NT2/D1 (cell line): ENCODE measurements around the gene MUC5AC.

Source experiments
- DNase-seq: peaks from one replicate; pipeline ENCODE4 v3.0.0-alpha.2; 2011; ENCODE audit warnings: low read depth, low spot score
- H3K27me3 ChIP-seq: 2 replicates; pipeline ENCODE4 v1.6.0; 2011; ENCODE audit warnings: mild to moderate bottlenecking; ENCODE audit not compliant: insufficient read length, insufficient read depth
- H3K36me3 ChIP-seq: 2 replicates; pipeline ENCODE4 v1.6.1; 2011; ENCODE audit warnings: mild to moderate bottlenecking, low read length, mixed read lengths; ENCODE audit not compliant: insufficient read depth, insufficient read length
- H3K4me1 ChIP-seq: 2 replicates; pipeline ENCODE4 v1.5.1; 2011; ENCODE audit not compliant: insufficient read depth, insufficient read length
- H3K4me3 ChIP-seq: 2 replicates; pipeline ENCODE4 v1.5.1; 2011; ENCODE audit warnings: low read depth; ENCODE audit not compliant: insufficient read length
- H3K9ac ChIP-seq: 2 replicates; pipeline ENCODE4 v1.6.0; 2011; ENCODE audit warnings: low read depth; ENCODE audit not compliant: insufficient read length
- H3K9me3 ChIP-seq: 2 replicates; pipeline ENCODE4 v1.5.1; 2011; ENCODE audit warnings: mild to moderate bottlenecking, low read length; ENCODE audit not compliant: insufficient read depth
- SUZ12 ChIP-seq: IDR thresholded peaks from 2 replicates; pipeline ENCODE4 v1.6.1; 2011; ENCODE audit not compliant: insufficient read length, insufficient read depth; ENCODE audit errors: extremely low read depth
- YY1 ChIP-seq: IDR thresholded peaks from 2 replicates; pipeline ENCODE4 v1.6.1; 2011; ENCODE audit not compliant: insufficient read length, insufficient read depth
- ZNF274 ChIP-seq: IDR thresholded peaks from 2 replicates; pipeline ENCODE4 v1.6.1; 2011; ENCODE audit warnings: mild to moderate bottlenecking, low read depth, low read length

Gene MUC5AC

DNA sequence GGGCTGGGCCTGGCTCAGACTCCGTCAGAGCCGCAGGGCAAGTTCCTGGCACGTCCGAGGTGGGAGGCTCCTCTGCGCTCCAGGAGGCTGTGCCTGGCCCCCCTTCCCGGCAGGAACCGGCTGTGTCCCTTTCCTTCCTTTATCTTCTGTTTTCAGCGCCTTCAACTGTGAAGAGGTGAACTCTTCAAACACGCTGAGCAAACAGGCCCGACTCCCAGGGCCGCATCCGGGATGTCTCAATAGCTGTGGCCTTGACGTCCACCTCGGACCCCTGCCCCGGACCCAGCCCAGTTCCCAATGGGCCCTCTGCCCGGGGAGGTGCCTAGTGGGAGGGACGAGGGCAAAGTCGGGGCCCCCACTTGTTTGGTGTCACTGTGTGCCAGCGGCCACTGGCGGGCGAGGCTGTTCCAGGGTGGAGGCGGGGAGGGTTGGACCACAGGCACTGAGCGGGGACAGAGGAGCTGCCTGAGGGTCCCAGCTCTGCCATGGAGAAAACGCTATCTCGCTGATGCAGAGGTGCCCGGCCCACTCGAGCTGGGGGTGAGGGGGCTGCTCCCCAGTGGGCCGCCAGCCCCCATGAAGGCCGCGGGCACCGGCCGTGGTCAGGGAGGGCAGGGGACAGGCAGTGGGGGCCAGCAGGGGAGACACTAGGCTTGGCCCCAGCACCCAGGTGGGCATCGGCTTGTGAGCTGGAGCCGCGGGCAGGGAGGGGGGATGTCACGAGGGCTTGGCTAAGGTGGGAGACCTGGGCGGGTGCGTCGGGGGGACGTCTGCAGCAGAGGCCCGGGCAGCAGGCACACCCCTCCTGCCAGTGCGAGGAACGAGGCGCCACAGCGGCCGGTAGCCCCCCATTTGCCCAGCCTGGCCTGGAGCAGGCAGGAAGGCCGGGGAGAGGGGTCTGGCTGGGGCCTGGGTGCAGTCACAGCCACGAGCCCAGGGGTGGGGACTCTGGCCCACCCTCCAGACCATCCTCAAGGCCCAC, 62.4 kb downstream of the MUC5AC start:
- no peak for DNase-seq
- TF ChIP-seq YY1 (no peak), ZNF274 (no peak), SUZ12 (no peak)
- Histone ChIP-seq H3K36me3 (no peaks in the 10 kb centered on the region), H3K9me3 (0 out of 2 replicates have a peak, but pooled peaks cover 4% of the 10 kb centered on the region), H3K4me3 (no peak overlapping the region), H3K27me3 (peaks cover 5% of the 10 kb centered on the region), H3K4me1 (peaks cover 21% of the 10 kb centered on the region), H3K9ac (peak overlapping the region; percentile 42)

DNA sequence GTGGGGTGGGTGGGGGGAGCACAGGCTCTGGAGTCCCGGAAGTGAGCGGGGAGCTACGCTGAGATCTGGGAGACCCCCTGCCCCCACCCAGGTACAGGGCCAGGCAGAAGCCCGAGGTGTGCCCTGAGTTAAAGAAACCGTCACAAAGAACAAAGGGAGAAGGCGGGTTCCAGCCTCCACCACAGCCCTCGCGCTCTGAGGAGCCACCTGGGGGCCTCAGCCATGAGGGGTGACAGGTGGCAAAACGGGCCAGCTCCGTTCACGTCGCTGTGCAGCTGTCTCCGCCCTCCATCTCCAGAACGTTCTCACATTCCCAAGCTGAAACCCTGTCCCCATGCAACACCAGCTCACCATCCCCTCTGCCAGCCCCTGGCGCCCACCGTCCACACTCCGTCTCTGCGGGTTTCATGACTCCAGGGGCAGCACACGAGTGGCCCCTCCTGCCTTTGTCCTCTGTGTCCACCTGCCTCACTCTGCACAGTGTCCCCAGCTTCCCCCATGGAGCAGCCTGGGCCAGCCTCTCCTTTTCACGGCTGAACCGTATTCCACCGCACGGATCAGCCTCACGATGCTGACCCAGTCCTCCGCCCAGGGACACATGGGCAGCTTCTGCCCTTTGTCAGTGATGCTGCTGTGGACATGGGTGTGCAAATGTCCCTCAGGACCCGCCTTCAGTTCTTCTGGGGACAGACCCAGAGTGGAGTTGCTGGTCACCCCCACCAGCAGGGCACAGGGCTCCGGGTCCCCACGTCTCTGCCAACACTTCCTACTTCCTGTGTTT, 63.4 kb downstream of the MUC5AC start:
- Histone ChIP-seq H3K4me1 (peaks cover 26% of the 10 kb centered on the region), H3K4me3 (no peak overlapping the region), H3K36me3 (no peaks in the 10 kb centered on the region), H3K27me3 (peaks cover 1% of the 10 kb centered on the region), H3K9ac (no peak overlapping the region), H3K9me3 (no peaks in the 10 kb centered on the region)
- DNase-seq, result no peak
- TF ChIP-seq ZNF274, result no peak

DNA sequence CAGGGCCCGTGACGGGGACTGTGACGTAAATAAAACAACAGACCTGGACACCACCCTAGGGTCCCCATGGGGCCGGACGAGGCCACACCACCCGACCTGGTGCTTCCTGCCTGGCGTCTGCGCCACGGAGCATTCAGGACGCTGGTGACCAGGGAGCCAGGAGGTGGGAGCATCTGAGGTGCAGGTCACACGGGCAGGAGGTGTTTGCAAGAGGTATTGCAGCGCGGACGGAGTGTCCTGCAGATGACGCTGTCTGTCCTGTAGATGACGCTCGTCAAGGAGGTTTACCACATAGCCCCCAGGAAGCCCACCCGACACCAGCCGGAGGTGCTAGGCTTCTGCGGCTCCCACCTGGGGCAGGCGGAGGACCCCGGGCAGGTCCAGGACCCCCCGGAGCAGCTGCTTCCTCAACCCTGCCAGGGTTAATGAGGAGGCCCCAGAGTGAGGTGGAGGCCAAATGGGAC, 64.1 kb downstream of the MUC5AC start:
- Histone ChIP-seq H3K9me3 (no peaks in the 10 kb centered on the region), H3K36me3 (no peaks in the 10 kb centered on the region), H3K4me3 (no peak overlapping the region), H3K9ac (no peak overlapping the region), H3K4me1 (peaks cover 26% of the 10 kb centered on the region), H3K27me3 (no peaks in the 10 kb centered on the region)
- TF ChIP-seq SUZ12 (no peak), ZNF274 (no peak), YY1 (no peak)
- no peak for DNase-seq

- Histone ChIP-seq H3K27me3 (no peaks in the 10 kb centered on the region), H3K36me3 (no peaks in the 10 kb centered on the region), H3K9ac (peak within 1 kb of the TSS; percentile 32), H3K4me3 (no peak within 1 kb of the TSS), H3K9me3 (no peaks in the 10 kb centered on the region), H3K4me1 (peaks cover 30% of the 10 kb centered on the region)
- DNase-seq, result no peak
- TF ChIP-seq SUZ12 (no peak), YY1 (no peak), ZNF274 (no peak)
These were observed 65.0 kb downstream of the MUC5AC start, which contains the start of gene MUC5B for GRCh38 chr11:1222491-1223345. Gene MUC5B (plus strand): TSS chr11:1223066. CDS start chr11:1223124, 58 bp downstream.

GRCh38 chr11:1223346-1224110, 65.8 kb downstream of the MUC5AC start:
- TF ChIP-seq ZNF274 (no peak), YY1 (no peak), SUZ12 (no peak)
- Histone ChIP-seq H3K36me3 (no peaks in the 10 kb centered on the region), H3K27me3 (no peaks in the 10 kb centered on the region), H3K4me1 (peaks cover 32% of the 10 kb centered on the region), H3K9ac (peak overlapping the region; percentile 24), H3K4me3 (no peak overlapping the region), H3K9me3 (no peaks in the 10 kb centered on the region)
- DNase-seq, result no peak

DNA sequence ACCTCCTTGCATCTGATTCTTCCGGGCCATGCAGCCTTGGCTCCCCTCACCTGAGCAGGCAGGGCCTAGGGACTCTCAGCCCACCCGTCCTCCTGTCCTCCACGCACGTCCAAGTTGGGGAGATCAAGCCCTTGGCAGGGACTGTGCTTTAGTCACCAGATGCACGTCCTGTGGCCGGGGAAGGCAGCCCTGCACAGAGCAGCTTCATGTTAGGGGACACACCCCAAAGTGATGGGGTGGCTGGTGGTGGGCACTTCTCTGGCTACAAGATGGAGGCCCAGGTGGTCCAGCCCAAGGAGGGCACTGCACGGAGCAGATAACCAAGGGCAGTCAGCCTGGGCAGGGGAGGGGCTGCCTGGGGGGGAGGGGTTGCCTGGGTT, 66.3 kb downstream of the MUC5AC start:
- no peak for TF ChIP-seq ZNF274
- no peak for TF ChIP-seq SUZ12
- no peak for TF ChIP-seq YY1
- H3K4me3 ChIP-seq, result no peak overlapping the region

More for the DNA sequence above, 66.3 kb downstream of the MUC5AC start:
- H3K4me1 ChIP-seq, result peaks cover 32% of the 10 kb centered on the region
- peak overlapping the region; percentile 24 for H3K9ac ChIP-seq
- DNase-seq, result no peak
- no peaks in the 10 kb centered on the region for H3K36me3 ChIP-seq
- H3K9me3 ChIP-seq, result no peaks in the 10 kb centered on the region
- no peaks in the 10 kb centered on the region for H3K27me3 ChIP-seq
